Iris pigment epithelial cell (primary cell): ENCODE measurements around the gene ST7.

Experiments used
- DNase-seq: peaks from one replicate; pipeline ENCODE4 v3.0.0-alpha.2; 2011; ENCODE audit warnings: low read depth

Gene ST7

DNA sequence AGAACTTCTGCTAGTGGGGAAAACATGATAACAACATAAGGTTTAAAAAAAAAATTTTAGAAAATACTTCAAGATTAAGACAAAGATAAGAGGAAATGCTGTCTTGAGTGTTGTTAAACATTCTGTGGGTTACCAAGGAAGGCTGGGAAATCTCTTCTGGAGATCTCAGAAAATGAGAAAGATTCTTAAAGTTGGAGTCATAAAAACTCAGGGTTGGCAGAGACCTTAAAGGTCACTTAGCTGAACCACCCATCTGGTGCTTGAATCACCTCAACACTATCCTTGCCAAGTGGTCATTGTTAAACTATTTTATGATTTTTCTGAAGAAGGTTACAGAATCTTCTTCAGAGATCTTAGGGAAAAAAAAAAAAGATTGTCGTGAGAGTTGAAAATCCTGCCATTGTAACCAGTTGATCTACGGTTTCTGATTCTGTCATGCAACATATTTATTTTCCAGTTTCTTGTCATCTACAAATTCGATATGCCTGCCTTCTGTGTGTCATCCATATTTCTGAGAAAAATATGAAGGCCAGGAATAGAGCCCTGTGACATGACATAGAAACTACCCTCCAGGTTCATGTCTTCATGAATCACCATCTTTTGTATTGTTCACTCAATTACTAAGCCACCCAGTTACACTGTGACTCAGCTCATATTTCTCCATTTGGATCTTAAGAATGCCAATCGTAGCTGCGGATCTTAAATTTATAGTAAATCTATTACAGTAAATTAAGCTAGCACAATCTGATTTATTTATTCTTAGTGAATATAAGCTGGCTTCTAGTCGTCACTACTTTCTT, 179.2 kb downstream of the ST7 start:
- peak; percentile 97 for DNase-seq

DNA sequence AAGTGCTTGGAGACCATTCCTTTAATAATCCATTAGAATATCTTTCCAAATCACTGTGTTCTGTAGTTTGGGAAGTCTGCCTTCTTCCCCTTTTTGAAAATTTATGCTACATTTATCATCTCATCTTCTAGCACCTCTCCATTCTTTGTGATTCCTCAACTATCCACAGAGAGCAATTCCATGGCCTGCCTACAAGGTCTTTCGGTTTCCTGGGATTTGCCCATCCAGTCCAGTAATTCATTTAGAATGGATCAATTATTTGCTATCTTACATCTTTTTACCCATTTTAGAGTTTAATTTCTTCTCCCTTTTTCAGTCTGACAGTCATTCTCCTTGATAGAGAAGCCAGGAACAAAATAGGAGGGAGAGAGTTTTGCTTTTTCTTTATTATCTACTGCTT, 179.8 kb downstream of the ST7 start:
- DNase-seq, result no peak

DNA sequence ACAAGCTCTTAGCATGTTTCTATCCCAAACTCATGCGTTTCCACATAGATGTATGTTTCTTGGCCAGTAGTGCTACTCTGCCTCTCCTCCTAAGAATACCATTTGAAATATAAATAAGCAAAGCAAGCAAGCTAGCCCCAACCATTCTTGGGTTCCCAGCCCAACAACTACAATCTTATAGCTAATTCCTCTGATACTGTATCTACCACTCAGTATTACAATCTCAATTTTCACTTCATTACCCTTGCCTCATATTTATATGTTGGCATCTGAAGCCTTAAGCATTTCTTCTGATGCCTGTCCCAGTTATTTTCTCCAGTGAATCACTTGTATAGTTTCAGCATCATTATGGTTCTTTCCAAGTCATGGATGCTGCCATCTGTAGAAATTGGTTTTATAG, 181.1 kb downstream of the ST7 start:
- no peak for DNase-seq

DNA sequence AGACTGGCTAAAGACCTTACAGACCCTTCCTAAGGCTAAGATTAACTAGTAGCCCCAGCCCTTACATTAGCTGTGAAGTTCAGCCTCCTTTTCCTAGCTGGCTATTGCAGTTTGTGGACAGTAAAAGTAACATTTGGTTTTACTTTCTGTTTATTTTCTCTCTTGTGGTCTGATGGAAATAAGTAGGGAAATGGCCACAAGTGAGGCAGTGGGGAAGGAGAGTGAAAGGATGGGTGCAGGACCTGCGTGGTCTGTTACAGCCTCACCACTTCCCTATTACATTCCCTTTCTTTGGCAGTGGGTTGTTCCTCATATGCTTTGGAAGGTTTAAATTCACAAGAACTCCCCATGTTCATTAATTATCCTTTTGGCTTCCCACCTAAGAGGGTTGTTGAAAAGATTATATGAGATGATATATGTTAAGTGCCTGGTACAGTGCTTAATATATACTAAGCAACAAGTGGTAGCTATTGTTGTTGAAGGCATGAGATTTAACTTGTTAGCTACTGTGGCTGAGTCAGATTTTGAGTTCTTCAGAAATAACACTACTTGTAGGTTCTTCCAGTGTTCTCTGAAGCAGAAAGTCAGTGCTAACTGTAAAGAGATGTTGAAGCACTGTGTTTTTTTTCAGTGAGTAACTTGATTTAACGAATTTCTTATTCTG, 181.7 kb downstream of the ST7 start:
- DNase-seq, result peak; percentile 45

DNA sequence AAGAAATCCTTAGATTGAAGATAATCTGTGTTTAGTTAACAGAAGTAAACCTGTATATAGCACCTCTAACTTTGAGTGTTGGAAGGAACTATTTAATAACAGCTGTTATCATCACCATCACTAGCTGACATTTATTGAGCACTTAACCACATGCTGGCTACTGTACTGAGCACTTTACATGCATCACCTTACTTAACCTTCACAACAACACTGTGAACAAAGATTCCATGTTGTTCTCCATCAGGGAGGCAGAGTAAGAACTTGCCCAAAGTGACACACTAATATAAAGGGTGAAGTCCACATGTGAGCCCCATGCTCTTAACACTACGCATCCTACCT, 182.2 kb downstream of the ST7 start:
- DNase-seq, result no peak

- peak; percentile 78 for DNase-seq
These were observed 184.6 kb downstream of the ST7 start for GRCh38 chr7:117137868-117138267.

DNA sequence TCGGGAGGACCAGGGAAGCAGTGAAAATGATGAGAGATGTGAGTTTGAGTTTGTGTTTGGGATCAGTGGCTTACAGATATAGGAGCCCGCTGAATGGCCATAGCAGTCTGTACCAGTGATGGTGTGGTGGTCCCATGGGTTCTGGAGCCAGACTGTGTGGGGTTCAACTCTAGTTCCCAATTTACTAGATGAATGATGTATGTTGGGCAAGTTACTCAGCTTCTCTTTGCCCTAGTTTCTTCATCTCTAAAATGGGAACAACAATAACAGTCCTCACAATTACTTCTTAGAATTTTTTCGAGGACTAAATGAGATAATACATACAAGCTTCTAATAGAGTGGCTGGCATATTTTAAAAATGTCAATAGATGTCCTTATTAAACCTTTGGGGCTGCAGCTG, 185.2 kb downstream of the ST7 start:
- DNase-seq, result no peak

- DNase-seq, result no peak
These were observed 185.7 kb downstream of the ST7 start for GRCh38 chr7:117138981-117139380.

- DNase-seq, result no peak
These were observed 186.2 kb downstream of the ST7 start for GRCh38 chr7:117139397-117139984.

DNA sequence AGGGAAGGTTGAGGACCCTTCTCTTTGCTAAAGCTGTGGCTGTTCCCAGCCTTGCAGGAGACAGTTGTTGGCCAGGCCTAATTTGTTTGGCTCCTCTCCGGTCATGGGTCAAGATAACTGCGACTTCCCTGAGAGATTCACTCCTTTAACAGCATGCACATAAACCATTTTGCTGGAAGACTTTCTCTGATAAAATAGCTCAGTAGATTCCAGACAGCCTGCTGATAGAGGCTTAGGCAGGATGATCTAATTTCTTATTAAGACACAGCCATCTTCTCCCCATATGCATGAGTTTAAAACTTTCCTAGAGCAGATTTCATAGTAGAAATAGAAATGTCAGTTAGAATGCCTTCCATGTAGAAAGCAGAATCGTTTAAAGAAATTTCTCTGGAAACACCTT, 187.6 kb downstream of the ST7 start:
- DNase-seq, result no peak

DNA sequence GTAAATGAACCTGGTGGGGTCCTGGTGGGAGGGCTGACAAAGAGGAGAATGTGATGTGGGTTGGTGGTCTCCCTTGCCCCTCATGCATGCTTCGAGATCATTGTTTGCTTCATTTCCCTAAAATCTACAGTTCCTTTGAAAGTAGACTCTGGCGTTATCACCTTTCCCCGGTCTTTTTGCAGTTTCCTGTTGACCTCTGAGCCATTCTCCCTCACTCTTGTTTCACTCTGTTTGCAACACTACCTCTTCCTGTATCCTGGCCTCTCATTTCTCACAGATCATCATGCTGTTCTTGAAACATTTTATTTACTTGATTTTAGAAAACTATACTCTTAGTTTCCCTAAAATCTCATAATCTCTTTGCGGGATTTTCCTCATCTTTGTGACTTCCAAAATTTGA, 189.8 kb downstream of the ST7 start:
- DNase-seq, result no peak

- DNase-seq, result peak; percentile 65
These were observed 190.3 kb downstream of the ST7 start for GRCh38 chr7:117143580-117143979.

GRCh38 chr7:117145333-117145732, 192.0 kb downstream of the ST7 start:
- no peak for DNase-seq

GRCh38 chr7:117146059-117146458, 192.8 kb downstream of the ST7 start:
- no peak for DNase-seq

GRCh38 chr7:117146511-117146910, 193.2 kb downstream of the ST7 start:
- DNase-seq, result no peak

DNA sequence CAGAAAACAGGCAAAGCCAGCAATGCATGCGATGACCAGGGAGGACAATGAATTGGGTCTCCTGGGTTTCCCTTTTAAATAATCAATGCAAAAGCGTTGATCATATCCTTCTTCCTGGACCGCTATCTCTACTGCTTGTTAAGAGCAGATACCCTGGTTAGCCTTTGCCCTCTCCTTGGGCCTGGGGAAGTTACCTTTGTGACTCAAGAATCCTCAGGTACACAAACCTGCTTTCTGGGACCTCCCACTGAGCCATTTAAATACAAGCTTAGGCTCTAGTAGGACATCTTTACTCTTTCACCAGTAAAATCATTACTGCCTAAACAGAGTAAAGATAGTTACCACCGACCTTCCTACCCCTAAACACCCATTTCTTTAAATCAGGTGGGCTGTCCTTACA, 195.7 kb downstream of the ST7 start:
- no peak for DNase-seq

GRCh38 chr7:117149692-117150091, 196.4 kb downstream of the ST7 start:
- DNase-seq, result no peak

GRCh38 chr7:117152213-117153007, 199.1 kb downstream of the ST7 start:
- DNase-seq, result no peak

DNA sequence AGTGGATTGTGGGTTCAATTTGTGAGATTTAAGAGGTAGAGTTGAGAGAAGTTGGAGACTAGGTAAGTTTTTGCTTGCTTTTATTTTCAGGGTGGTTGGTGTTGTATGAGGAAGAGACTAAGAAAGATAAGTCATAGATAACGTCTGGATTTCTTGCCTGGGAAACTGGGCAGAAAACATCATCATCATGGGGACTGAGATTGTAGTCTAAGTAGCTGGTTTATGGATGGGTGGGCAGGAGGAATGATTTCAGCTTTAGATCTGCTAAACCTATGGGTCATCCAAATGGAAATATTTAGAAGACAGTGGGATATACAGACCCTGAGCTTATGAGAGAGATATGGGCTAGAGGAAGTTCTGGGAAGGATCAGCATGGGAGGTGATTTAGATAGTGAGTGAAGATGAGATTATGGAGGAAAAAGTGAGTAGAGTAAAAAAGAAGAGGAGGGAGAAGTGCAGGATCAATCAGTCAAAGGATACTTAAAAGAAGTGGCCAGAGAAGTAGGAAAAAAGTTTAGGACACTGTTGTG, 199.8 kb downstream of the ST7 start:
- DNase-seq, result no peak

DNA sequence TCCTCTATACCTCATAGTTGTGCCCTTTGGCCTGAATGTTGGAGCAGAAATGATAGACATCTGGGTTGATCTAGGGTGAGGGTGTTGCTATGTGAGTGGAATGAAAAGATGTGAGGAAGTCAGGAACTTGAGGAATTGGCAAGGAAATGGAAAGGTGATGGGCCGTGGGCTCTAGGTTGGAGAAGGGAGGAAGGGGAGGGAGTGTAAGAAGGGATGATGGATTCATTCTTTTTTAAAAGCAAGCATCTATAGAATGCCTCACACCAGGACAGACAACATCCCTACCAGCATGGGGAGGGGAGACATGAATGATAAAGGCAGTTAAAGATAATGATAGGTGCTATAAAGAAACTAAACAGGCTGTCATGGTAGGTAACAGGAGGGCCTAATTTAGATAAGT, 201.4 kb downstream of the ST7 start:
- no peak for DNase-seq

- DNase-seq, result no peak
These were observed 202.4 kb downstream of the ST7 start for GRCh38 chr7:117155694-117156093.
